Right kidney (tissue), 9 donors: Measurements from ENCODE around the gene ZNF865.
"Not testable (repeated sequence)": the region's sequence is repeated elsewhere in the genome, so short reads cannot be mapped to it uniquely, and the experiment has no call there.

Source experiments
- DNase-seq: peaks from one replicate; pipeline ENCODE4 v3.0.0-alpha.2; 2016
- long read RNA-seq, 8 donors: transcript quantifications; one replicate each; lab custom pipeline, GENCODE V29; 2026

Gene ZNF865
- long read RNA-seq, donor 1, full-length matches to known transcripts, result 2 of 2 reads
- long read RNA-seq, donor 1, partial matches to known transcripts, result 0 of 2 reads
- long read RNA-seq, donor 1, other reads (novel, unspliced or antisense), result 0 of 2 reads
- long read RNA-seq, donor 2, full-length matches to known transcripts, result 9 of 17 reads
- long read RNA-seq, donor 2, partial matches to known transcripts, result 8 of 17 reads
- long read RNA-seq, donor 2, other reads (novel, unspliced or antisense), result 0 of 17 reads
- long read RNA-seq, donor 3, full-length matches to known transcripts, result 5 of 5 reads
- long read RNA-seq, donor 3, partial matches to known transcripts, result 0 of 5 reads
- long read RNA-seq, donor 3, other reads (novel, unspliced or antisense), result 0 of 5 reads
- long read RNA-seq, donor 4, full-length matches to known transcripts, result 3 of 3 reads
- long read RNA-seq, donor 4, partial matches to known transcripts, result 0 of 3 reads
- long read RNA-seq, donor 4, other reads (novel, unspliced or antisense), result 0 of 3 reads
- long read RNA-seq, donor 5, full-length matches to known transcripts, result 4 of 4 reads
- long read RNA-seq, donor 5, partial matches to known transcripts, result 0 of 4 reads
- long read RNA-seq, donor 5, other reads (novel, unspliced or antisense), result 0 of 4 reads
- long read RNA-seq, donor 6, full-length matches to known transcripts, result 4 of 4 reads
- long read RNA-seq, donor 6, partial matches to known transcripts, result 0 of 4 reads
- long read RNA-seq, donor 6, other reads (novel, unspliced or antisense), result 0 of 4 reads
- long read RNA-seq, donor 7, full-length matches to known transcripts, result 13 of 13 reads
- long read RNA-seq, donor 7, partial matches to known transcripts, result 0 of 13 reads
- long read RNA-seq, donor 7, other reads (novel, unspliced or antisense), result 0 of 13 reads
- long read RNA-seq, donor 8, full-length matches to known transcripts, result 5 of 5 reads
- long read RNA-seq, donor 8, partial matches to known transcripts, result 0 of 5 reads
- long read RNA-seq, donor 8, other reads (novel, unspliced or antisense), result 0 of 5 reads

DNA sequence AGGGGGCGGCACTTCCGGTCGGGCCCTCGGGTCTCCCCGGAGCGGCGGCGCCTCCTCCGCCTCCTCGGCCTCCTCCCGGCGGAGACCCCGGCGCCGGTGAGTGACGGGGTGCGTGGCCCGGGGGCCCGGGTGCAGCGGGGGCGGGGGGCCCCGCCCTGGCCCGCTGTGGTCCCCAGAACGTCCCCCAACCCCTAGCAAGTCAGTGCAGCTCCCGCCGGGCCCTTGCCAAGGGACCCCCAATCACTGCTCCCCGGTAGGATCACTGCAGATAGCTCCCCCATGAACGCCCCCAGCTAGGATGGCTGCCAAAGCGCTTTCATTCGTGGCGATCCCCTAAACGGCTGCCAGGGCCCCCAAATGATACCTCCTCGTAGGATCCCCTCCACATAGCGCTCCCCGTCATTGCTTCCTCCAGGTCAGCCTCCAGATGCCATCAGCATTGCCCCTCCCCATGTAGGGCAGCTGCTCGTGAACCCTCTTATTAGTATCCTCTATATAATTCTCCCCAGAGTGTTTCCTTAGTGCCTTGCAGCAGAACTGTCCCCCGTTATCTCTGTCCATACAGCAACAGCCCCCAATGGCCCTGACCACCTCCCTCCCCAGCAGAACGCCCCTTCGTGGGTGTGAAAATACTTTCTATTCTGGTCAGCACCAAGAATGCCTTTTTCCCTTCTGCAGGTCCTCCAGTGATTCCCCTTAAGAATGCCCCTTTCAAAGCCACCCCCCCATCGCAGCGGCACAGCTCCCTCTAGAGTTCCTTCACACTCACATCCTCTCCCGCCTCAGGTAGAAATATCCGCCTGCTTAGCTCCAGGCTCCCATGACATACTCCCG is at the start of gene ZNF865:
TSS of gene ZNF865 (plus strand) at position 11 of the 834 bp plus-strand sequence. CDS start 7,972 bp downstream, outside the sequence.
- DNase-seq, result peak; percentile 67

DNA sequence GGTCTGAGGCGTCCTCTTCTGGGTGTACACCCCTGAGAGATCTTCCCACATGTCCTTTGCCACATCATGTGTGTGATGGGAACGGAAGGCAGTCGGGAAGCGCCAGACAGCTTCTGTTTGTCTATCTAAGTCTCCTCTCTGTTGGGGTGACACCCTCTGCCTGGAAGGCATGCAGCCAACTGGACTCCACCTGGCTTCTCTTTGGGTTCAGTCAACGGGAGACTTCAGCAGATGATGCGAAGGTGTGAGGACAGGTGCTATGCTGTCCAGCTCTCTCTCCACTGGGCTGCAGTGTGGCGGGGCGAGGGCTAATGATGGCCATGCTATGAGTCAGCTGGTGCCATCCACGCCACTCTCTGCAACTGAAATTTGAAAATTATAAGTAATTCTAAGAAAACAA is 45.8 kb upstream of the ZNF865 start:
- no peak for DNase-seq

DNA sequence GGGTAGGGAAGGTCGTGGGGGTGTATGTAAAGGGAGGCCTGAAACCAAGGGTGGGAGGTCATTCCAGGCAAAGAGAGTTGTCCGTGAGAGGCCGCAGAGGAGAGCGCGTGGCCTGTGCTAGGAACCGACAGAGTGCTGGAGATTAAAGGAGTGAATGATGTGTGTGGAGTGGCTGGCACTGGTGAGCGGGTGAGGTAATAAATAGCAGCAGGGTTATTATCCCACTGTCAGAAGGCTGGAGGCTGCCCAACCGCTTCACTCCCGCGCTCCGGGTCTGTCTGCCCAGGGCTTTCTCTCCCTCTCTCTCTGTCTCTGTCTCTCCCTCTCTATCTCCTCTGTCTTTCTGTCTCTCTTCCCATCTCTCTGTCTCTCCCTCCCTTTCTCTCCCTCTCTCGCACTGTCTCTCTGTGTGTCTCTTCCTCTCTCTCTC is 42.2 kb upstream of the ZNF865 start:
- peak; percentile 34 for DNase-seq

DNA sequence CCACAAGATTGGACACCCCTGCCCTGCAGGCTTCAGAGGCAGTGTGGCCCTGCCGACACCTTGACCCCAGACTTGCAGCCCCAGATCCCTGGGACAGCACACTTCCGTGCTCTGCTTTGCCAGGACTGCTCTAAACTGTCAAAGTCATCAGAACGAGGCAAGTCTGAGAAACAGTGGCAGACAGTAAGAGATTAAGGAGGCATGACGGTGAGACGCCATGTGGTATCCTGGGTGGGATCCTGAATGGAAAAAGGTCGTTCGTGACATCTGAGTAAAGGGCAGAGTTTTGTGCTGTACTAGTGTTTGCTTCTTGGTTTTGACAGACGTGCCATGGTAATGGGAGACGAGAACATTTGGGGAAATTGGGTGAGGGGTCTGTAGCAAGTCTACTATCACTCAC is 38.6 kb upstream of the ZNF865 start:
- DNase-seq, result no peak

DNA sequence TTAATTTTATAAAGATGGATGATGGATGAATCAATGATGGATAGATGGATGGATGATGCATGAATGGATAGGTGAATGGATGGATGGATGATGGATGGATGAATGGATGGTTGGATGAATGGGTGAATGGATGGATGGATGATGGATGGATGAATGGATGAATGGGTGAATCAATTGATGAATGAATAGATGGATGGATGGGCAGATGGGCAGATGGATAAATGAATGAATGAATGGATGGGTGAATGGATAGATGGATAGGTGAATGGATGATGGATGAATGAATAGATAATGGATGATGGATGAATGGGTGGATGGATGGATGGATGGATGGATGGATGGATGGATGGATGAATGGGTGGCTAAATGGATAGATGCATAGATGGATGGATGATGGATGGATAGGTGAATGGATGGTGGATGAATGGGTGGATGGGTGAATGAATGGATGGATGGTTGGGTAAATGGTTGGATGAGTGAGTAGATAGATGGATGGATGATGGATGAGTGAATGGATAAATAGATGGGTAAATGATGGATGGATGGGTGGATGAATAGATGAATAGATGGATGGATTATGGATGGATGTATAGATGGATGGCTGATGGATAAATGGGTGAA is 37.6 kb upstream of the ZNF865 start:
- no peak for DNase-seq

DNA sequence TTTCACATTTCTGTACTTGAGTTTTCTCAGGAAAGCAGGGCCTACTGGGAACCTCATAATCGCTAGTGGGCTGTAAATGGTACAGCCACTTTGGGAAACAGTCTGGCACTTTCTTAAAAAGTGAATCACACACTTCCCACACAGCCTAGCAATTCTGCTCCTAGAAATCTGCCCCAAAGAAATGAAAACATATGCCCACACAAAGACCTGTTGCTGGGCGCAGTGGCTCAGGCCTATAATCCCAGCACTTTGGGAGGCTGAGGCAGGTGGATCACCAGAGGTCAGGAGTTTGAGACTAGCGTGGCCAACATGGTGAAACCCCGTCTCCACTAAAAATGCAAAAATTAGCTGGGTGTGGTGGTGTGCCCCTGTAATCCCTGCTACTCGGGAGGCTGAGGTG is 36.0 kb upstream of the ZNF865 start:
- not testable (repeated sequence) for DNase-seq

DNA sequence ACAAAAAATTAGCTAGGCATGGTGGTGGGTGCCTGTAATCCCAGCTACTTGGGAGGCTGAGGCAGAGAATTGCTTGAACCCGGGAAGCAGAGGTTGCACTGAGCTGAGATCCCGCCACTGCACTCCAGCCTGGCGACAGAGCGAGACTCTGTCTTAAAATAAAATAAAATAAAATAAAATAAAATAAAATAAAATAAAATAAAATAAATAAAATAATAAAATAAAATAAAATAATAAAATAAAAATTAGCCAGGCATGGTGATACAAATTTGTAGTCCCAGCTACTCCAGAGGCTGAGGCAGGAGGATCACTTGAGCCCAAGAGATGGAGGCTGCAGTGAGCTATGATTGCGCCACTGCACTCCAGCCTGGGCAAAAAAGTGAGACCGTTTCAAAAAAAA is 31.5 kb upstream of the ZNF865 start:
- DNase-seq, result not testable (repeated sequence)

DNA sequence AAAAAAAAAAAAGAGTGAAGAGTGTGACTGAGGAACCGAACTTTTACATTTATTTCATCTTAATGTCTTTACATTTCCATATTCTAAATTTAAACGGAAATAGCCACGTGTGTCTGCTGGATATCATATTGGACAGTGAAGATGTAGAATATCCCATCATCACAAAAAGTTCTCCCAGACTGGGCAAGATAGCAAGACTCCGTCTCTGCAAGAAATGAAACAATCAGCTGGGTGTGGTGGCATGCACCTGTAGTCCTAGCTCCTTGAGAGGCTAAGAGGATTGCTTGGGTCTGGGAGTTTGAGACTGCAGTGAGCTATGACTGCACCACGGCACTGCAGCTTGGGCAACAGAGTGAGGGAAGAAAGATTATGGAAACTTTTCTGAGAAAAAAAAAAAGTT is 28.7 kb upstream of the ZNF865 start:
- no peak for DNase-seq

DNA sequence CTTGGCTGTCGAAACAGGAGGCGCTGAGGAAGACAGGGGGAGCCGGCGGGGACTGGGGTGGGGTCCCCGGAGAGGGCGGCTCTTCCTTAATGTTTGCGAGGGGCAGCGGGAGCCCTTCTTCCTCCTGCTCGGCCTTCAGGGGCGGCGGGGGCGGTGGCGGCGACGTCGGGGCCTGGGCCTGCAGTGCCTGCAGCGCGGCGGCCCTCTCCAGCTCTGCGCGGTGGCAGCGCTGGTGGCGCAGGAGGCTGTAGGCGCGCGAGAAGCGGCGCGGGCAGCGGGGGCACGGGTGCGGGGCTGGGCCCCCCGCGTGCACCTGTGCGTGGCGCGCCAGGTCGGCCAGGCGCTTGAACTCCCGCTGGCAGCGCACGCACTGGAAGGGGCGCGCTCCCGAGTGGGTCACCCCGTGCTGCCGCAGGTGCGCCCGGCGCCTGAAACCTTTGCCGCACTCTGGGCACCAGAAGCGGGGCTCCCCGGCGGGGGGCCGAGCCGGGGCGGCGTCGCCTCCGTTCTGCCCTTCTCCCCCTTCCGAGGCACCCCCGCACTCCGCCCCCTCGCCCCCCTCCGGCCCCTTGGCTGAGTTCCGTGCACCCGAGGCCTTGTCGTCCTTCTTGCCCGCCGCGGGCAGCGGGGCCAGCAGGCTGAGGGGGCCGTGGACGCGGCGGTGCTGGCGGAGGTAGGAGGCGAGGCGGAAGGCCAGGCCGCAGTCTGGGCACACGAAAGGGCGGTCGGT is 27.3 kb upstream of the ZNF865 start:
- no peak for DNase-seq

DNA sequence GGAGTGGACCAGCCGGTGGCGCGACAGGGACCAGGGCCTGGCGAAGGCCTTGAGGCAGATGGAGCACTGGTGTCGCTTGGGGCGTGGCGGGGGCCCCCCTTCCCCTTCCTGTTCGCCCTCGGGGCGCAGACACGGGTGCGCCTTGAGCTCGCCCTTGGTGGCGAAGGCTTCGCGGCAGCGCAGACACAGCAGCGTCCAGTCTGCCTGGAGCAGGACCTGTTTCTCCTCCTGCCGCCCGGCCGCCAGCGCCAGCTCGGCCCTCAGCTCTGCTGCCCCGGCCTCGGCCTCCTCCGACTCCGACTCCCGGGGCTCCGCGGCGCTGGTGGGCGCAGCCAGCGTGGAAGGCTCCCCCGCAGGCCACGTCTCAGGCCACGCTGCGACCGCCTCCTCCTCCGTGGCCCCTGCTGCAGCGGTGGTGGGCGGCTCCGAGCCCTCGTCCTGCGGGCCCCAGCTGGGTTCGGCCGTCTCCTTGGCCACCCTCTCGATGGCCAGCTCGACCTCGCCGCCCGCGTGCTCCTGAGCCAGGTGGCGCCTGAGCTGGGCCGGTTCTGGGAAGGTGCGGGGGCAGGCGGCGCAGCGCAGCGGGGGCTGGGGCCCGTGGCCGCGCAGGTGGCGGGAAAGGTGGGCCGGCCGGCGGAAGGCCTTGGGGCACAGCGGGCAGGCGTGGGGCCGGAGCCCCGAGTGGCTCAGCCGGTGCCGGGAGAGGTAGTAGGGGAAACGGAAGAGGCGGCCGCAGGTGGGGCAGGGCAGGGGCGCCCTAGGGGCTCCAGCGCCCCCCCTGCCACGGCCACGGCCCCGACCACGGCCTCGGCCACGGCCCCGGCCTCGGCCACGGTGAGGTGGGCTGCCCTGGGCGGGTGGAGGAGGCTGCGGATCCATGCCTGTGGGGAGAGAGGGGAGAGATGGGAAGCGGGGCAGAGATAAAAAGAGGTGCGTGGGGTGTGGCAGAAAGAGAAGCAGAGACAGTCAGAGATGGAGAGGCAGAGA is 26.4 kb upstream of the ZNF865 start:
- no peak for DNase-seq

DNA sequence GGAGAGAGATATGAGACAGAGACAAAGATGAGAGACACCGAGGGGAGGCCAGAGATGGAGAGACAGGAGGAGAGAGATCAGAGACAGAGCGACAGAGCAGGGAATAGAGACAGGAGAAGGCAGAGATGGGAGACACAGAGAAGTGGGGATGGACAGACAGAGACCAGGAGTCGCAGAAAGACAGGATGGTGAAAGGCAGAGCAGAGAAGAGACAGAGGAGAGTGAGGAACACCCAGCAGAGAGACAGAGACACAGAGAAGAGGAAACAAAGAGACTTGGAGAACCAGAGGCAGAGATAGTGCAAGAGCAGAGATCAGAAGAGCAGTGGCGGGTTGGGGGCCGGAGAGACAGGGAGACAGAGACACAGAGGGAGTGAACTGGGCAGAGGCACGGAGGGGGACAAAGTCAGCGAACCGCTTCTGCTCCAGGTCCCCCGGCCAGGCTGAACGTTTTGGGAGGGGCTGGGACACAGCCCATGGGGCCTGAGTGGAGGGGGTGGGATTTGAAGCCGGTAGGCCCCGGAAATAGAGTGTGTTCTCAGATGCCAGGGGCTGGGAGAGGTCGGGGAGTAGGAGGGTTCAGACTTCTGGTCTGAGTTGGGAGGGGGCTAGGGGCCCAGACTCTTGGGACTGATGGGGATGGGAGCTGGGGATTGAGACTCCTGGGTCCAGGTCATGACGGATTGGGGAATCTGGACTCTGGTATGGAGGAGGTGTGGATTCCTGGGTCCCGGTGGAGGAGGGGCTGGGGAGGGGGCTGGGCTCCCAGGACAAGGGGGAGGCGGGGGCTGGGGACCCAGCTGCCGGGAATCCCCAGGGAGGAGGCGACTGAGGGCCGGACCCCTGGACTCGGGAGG is 25.5 kb upstream of the ZNF865 start:
- peak; percentile 58 for DNase-seq

DNA sequence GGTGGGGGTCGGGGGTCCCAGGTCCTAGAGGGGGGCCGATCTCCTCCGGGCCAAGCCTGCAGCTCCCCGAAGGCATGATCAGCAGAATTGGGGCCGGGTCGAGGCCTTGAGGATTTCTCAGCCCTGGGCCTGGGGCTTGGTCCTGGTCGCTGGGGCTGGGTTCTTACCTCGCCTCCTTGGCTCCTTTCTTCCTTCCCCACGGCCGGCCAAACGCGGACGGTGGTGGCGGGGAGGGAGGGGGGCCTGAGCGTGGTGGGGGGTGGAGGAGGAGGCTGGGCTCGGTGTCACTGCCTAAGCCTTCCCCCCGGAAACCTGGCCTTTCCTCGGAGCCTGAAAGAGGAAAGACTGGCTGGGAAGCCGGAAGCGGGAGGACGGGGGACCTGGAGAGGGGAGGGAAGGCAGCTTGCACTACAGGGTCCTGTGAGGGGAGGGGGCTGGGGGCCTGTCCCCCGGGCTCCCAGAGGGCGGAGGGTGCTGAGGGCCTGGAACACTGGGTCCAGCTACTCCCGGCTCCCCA is 24.8 kb upstream of the ZNF865 start, which contains the start of gene ZNF579:
TSS of gene ZNF579 (minus strand) at position 221 of the 517 bp plus-strand sequence. CDS start 1,209 bp downstream, outside the sequence.
- DNase-seq, result peak; percentile 59

DNA sequence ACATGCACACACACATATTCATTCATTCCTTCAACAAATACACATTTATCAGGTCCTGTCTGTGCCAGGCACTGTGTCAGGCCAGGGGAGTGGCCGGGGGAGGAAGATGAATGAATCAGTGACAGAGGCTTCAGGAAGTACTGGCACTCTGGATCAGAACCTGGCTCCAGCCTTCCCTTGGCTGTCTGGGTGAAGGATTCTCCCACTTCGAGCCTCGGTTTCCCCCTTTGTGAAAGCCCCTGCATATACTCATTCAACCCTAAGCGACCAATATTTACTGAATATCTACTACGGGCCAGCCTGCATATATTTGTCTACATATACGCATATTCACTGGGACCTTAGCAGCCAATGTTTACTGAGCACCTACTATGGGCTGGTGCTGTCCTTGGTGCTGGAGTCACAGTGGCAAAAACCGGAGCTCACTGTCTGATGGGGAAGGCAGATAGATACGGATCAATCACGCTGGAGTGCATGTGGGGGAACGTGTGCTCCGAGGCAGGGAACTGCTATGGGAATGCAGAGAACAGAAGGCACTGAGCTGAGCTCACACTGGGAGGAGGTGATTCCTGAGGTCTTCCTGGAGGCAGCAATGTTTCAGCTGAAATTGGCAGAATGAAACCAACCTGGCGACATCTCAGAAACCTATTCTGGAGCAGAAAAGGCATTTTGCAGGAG is 24.2 kb upstream of the ZNF865 start:
- DNase-seq, result no peak

DNA sequence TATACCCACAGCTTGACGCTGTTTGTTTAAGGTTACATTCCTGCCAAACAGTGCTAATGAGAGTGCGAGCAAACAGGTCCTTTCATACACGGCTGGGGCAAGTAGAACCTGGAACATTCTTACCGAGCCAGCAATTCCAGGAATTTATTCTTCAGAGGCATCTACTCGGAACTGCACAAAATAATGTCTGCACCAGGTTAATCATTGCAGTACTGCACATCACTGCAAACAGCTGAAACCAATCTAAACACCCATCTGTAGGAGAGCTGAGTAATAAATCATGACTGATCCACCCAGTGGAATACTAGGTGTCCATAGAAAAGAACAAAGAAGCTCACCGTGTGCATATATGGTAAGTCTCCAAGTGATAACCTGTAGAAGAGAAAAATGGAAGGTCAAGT is 23.6 kb upstream of the ZNF865 start:
- no peak for DNase-seq

DNA sequence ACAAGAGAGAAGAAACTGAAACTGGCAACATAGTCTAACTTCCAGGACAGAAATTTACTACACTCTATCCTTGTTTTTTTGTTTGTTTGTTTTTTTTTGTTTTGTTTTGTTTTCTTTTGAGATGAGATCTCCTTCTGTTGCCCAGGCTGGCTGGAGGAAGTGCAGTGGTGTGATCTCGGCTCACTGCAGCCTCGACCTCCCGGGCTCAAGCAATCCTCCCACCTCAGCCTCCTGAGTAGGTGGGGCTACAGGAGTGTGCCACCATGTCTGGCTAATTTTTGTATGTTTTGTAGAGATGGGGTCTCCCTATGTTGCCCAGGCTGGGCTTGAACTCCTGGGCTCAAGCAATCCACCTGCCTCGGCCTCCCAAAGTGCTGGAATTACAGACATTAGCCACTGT is 23.2 kb upstream of the ZNF865 start:
- DNase-seq, result not testable (repeated sequence)

DNA sequence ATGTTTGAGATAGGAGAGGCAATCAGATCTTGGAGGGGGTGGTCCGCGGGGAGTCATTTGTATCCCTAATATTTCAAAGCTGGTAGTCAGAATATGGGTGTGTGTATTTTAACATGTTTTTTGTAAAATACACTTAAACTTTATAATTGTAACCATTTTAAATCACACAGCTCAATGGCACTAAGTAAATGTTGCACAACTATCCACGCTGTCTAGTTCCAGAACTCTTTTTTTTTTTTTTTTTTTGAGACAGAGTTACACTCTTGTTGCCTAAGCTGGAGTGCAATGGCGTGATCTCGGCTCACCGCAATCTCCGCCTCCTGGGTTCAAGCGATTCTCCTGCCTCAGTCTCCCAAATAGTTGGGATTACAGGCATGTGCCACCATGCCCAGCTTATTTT is 21.6 kb upstream of the ZNF865 start:
- not testable (repeated sequence) for DNase-seq

DNA sequence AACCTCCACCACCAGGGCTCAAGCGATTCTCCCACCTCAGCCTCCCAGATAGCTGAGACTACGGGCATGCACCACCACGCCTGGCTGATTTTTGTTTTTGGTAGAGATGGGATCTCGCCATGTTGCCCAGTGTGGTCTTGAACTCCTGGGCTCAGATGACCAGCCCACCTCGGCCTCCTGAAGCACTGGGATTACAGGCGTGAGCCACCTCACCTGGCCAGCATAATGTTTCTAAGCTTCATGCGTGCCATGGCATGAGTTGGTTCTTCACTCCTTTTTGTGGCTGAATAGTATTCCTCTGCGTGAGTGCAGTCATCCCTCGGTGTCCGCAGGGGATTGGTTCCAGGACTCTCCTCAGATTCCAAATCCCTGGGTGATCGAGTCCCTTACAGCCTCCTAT is 20.6 kb upstream of the ZNF865 start:
- DNase-seq, result no peak
